GM23338 (cell line): ENCODE results near the gene LMNTD2.

Source experiments
- EZH2 ChIP-seq: fragments of 200-600 bp; sonication (generic); IDR thresholded peaks from one replicate; pipeline ENCODE4 v1.8.0; 2017; ENCODE audit warnings: antibody characterized with exemption, mild to moderate bottlenecking, low read depth; ENCODE audit not compliant: unreplicated experiment
- EZH2phosphoT487 ChIP-seq: fragments of 200-600 bp; sonication (generic); IDR thresholded peaks from one replicate; pipeline ENCODE4 v1.8.1; 2018; ENCODE audit warnings: antibody characterized with exemption; ENCODE audit not compliant: unreplicated experiment
- POLR2AphosphoS5 ChIP-seq: IDR thresholded peaks from 2 replicates; pipeline ENCODE4 v1.6.1; 2016; ENCODE audit warnings: antibody characterized with exemption, low read depth
- STAT1 ChIP-seq: IDR thresholded peaks from one replicate; pipeline ENCODE4 v1.6.1; 2016; ENCODE audit warnings: antibody characterized with exemption; ENCODE audit not compliant: unreplicated experiment
- TF ChIP-seq, protein P1 (sequence below), 2 experiments: fragments of 200-600 bp in 1 of 2; sonication (generic) in 1 of 2; conservative IDR thresholded peaks; 2 replicates each; pipeline versions ENCODE4 v1.5.1 to v1.6.1; 2016 to 2017; ENCODE audit warnings: antibody characterized with exemption in 2 of 2, low read depth in 2 of 2, mild to moderate bottlenecking in 2 of 2, moderate library complexity in 1 of 2
- TF ChIP-seq, protein P2 (sequence below): IDR thresholded peaks from one replicate; pipeline ENCODE4 v1.6.1; 2018; ENCODE audit warnings: antibody characterized with exemption; ENCODE audit not compliant: unreplicated experiment

DNA sequence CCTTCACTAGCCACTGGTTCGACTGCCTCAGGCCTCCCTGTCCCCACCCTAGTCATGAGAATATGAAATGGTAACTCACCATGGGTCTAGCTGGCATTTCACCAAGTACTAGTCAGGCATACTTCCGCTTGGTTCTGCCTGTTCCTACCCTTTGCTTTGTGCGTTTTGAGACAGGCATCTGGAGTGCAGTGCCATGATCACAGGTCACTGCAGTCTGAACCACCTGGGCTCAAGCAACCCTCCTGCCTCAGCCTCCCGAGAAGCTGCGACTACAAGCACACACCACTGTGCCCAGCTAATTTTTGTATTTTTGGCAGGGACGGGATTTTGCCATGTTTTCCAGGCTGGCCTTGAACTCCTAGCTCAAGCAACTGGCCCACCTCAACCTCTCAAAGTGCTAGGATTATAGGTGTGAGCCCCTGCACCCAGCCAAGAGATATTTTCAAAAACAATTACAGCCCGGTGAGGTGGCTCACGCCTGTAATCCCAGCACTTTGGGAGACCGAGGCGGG, 39.3 kb downstream of the LMNTD2 start:
- TF ChIP-seq, protein P1, sequence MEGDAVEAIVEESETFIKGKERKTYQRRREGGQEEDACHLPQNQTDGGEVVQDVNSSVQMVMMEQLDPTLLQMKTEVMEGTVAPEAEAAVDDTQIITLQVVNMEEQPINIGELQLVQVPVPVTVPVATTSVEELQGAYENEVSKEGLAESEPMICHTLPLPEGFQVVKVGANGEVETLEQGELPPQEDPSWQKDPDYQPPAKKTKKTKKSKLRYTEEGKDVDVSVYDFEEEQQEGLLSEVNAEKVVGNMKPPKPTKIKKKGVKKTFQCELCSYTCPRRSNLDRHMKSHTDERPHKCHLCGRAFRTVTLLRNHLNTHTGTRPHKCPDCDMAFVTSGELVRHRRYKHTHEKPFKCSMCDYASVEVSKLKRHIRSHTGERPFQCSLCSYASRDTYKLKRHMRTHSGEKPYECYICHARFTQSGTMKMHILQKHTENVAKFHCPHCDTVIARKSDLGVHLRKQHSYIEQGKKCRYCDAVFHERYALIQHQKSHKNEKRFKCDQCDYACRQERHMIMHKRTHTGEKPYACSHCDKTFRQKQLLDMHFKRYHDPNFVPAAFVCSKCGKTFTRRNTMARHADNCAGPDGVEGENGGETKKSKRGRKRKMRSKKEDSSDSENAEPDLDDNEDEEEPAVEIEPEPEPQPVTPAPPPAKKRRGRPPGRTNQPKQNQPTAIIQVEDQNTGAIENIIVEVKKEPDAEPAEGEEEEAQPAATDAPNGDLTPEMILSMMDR (conservative IDR thresholded peaks at IDR 0.05; ENCODE audit: low read depth in 2 of 2) = no peak
- no peak for TF ChIP-seq EZH2
- no peak for TF ChIP-seq POLR2AphosphoS5
- no peak for TF ChIP-seq STAT1
- TF ChIP-seq, protein P2, sequence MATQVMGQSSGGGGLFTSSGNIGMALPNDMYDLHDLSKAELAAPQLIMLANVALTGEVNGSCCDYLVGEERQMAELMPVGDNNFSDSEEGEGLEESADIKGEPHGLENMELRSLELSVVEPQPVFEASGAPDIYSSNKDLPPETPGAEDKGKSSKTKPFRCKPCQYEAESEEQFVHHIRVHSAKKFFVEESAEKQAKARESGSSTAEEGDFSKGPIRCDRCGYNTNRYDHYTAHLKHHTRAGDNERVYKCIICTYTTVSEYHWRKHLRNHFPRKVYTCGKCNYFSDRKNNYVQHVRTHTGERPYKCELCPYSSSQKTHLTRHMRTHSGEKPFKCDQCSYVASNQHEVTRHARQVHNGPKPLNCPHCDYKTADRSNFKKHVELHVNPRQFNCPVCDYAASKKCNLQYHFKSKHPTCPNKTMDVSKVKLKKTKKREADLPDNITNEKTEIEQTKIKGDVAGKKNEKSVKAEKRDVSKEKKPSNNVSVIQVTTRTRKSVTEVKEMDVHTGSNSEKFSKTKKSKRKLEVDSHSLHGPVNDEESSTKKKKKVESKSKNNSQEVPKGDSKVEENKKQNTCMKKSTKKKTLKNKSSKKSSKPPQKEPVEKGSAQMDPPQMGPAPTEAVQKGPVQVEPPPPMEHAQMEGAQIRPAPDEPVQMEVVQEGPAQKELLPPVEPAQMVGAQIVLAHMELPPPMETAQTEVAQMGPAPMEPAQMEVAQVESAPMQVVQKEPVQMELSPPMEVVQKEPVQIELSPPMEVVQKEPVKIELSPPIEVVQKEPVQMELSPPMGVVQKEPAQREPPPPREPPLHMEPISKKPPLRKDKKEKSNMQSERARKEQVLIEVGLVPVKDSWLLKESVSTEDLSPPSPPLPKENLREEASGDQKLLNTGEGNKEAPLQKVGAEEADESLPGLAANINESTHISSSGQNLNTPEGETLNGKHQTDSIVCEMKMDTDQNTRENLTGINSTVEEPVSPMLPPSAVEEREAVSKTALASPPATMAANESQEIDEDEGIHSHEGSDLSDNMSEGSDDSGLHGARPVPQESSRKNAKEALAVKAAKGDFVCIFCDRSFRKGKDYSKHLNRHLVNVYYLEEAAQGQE = no peak
- no peak for TF ChIP-seq EZH2phosphoT487
